ENCODE results near the gene ACTRT3. TPM values are rescaled to one million over a fixed set of nuclear protein-coding genes. Genes with fewer than 3 reads are reported as not detected.

Gene ACTRT3
- total and polyA plus RNA-seq, 2 of the 13 experiments (the other 11 are each of a cell fraction or from before 2014, with no cell fraction given), result 0.42 to 0.97 TPM

DNA sequence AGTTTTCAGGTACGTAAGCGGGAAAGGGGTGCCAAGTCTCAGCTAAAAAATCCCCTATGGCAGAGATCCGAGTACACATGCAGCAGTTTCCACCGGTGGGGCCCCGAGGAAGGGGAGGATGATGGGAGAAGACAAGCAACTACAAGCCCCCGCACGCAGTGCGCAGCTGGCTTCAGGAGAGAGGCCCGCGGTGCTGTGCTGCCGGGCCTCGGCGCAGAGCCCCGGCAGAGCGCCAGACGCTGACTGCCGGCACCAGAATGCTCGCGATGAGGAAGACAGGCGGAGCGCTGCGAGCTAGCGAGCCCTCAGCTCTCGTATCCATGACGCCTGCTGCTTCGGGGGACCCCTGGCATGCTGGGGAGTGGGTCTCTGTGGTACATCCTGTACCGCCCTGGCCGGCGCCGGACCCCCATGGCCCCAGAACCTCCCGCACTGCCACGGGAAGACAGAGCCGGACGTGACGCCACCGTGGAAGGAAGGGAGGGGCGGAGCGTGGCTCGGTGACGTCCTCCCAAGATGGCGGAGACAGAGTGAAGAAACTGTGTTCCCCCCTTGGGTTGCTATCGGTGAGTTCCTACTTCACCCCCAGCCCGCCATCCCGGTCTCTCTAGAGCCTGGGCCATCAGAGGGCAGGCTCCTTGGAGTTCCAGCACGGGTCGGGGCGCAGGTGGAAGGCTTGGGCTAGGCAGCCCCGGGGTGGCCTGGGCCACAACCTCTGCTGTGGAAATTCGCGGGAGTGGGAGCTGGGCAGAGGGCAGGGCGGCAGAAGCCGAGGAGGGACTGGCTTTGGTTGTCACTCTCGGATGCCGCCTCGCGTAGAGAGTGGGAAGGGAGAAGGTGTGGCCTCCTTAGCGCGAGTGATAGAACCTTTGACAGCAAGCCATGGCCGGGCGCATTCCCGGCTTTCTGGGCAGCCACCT, 3.8 kb upstream of the ACTRT3 start, which contains the start of gene MYNN (continued):
- TF ChIP-seq, protein P1, sequence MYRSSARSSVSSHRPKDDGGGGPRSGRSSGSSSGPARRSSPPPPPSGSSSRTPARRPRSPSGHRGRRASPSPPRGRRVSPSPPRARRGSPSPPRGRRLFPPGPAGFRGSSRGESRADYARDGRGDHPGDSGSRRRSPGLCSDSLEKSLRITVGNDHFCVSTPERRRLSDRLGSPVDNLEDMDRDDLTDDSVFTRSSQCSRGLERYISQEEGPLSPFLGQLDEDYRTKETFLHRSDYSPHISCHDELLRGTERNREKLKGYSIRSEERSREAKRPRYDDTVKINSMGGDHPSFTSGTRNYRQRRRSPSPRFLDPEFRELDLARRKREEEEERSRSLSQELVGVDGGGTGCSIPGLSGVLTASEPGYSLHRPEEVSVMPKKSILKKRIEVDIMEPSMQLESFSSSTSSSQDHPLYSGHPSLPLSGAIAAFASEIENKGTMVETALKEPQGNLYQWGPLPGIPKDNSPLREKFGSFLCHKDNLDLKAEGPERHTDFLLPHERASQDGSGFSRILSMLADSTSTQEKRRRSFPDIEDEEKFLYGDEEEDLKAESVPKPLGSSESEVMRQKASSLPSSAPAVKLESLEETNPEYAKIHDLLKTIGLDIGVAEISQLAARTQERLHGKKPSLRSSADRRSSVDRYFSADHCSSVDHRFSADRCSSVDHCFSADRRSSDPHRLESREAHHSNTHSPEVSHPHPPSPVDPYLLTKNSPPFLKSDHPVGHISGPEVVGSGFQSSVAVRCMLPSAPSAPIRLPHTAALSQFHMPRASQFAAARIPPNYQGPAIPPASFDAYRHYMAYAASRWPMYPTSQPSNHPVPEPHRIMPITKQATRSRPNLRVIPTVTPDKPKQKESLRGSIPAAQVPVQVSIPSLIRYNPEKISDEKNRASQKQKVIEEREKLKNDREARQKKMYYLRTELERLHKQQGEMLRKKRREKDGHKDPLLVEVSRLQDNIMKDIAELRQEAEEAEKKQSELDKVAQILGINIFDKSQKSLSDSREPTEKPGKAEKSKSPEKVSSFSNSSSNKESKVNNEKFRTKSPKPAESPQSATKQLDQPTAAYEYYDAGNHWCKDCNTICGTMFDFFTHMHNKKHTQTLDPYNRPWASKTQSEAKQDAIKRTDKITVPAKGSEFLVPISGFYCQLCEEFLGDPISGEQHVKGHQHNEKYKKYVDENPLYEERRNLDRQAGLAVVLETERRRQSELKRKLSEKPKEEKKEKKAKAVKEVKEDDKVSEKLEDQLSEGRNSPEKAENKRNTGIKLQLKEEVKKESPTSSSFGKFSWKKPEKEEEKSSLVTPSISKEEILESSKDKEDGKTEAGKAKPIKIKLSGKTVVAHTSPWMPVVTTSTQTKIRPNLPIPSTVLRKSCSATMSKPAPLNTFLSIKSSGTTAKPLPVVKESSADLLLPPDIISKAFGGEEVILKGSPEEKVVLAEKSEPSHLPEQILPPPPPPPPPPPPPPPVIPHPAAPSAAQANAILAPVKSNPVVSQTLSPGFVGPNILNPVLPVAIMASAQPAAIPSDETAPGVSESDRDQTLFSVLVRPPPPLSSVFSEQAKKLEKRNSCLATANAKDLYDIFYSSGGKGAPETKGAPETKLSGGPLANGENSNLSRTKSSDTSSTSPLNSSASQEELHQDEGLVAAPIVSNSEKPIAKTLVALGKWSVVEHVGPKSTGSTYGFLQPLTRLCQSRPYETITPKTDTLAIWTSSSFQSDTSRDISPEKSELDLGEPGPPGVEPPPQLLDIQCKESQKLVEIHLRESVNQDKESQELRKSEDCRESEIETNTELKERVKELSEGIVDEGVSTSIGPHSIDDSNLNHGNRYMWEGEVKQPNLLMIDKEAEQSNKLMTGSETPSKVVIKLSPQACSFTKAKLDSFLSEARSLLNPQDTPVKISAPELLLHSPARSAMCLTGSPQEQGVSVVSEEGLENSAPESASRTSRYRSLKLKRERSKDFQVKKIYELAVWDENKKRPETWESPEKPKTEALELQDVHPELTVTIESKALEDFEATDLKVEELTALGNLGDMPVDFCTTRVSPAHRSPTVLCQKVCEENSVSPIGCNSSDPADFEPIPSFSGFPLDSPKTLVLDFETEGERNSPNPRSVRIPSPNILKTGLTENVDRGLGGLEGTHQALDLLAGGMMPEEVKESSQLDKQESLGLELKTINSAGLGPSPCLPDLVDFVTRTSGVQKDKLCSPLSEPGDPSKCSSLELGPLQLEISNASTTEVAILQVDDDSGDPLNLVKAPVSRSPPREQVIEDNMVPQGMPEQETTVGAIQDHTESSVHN (CRISPR knock-in tag; IDR thresholded peaks at IDR 0.05), result peak; percentile 35; the same call in 1 of the 2 replicates
- TF ChIP-seq ZNF766 (CRISPR knock-in tag; IDR thresholded peaks at IDR 0.05; ENCODE audit: borderline replicate concordance) (peak; percentile 72; the same call in 1 of the 2 replicates), ZNF562 (CRISPR knock-in tag; IDR thresholded peaks at IDR 0.05; ENCODE audit: borderline replicate concordance) (no peak), SRF (IDR thresholded peaks at IDR 0.05; ENCODE audit: low read depth, low read length) (no peak), CHCHD3 (CRISPR knock-in tag; IDR thresholded peaks at IDR 0.05) (no peak), FIP1L1 (IDR thresholded peaks at IDR 0.05; ENCODE audit: borderline replicate concordance, insufficient read depth, low read depth, low read length) (no peak; the same call in 1 of the 2 replicates), ZFY (CRISPR knock-in tag; IDR thresholded peaks at IDR 0.05) (peak; percentile 95), DNMT1 (CRISPR knock-in tag; IDR thresholded peaks at IDR 0.05) (0 out of 2 replicates have a peak, but pooled peaks have one; percentile 32), MYNN (CRISPR knock-in tag; IDR thresholded peaks at IDR 0.05; ENCODE audit: low read depth) (no peak), ZNF761 (CRISPR knock-in tag; conservative IDR thresholded peaks at IDR 0.05) (peak; percentile 65; the same call in 1 of the 2 replicates), CCAR2 (optimal IDR thresholded peaks at IDR 0.05; ENCODE audit: low read depth, low read length) (no peak), SMC3 (IDR thresholded peaks at IDR 0.05; ENCODE audit: low read length) (no peak), RFX1 (IDR thresholded peaks at IDR 0.05) (no peak), HNF4A (CRISPR knock-in tag; IDR thresholded peaks at IDR 0.05) (no peak), ZNF138 (CRISPR knock-in tag; IDR thresholded peaks at IDR 0.05; ENCODE audit: low read depth) (no peak; the same call in 1 of the 2 replicates), PHF5A (CRISPR knock-in tag; IDR thresholded peaks at IDR 0.05; ENCODE audit: low read depth, unreplicated experiment) (peak; percentile 88)
- TF ChIP-seq, protein P2, sequence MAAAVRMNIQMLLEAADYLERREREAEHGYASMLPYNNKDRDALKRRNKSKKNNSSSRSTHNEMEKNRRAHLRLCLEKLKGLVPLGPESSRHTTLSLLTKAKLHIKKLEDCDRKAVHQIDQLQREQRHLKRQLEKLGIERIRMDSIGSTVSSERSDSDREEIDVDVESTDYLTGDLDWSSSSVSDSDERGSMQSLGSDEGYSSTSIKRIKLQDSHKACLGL (CRISPR knock-in tag; IDR thresholded peaks at IDR 0.05), result peak; percentile 90
- TF ChIP-seq, protein P3, sequence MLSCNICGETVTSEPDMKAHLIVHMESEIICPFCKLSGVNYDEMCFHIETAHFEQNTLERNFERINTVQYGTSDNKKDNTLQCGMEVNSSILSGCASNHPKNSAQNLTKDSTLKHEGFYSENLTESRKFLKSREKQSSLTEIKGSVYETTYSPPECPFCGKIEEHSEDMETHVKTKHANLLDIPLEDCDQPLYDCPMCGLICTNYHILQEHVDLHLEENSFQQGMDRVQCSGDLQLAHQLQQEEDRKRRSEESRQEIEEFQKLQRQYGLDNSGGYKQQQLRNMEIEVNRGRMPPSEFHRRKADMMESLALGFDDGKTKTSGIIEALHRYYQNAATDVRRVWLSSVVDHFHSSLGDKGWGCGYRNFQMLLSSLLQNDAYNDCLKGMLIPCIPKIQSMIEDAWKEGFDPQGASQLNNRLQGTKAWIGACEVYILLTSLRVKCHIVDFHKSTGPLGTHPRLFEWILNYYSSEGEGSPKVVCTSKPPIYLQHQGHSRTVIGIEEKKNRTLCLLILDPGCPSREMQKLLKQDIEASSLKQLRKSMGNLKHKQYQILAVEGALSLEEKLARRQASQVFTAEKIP (CRISPR knock-in tag; IDR thresholded peaks at IDR 0.05; ENCODE audit: borderline replicate concordance), result no peak
